OCI-LY7 (cell line): ENCODE data around the gene ARFGAP1. TPM values are rescaled to one million over a fixed set of nuclear protein-coding genes. Genes with fewer than 3 reads are reported as not detected.

Experiments
- BruUV-seq: library from RNA; stranded (reverse); fragments of 400-500 nt; replicated peaks from 2 replicates; lab custom pipeline; 2021; lab: Mats Ljungman, UMichigan
- CTCF ChIA-PET: fragments of 300-600 bp; sonication (Branson Sonifier 250); formaldehyde crosslinking; loops from one replicate; lab custom pipeline; 2022; ENCODE audit warnings: antibody characterized with exemption; ENCODE audit not compliant: unreplicated experiment; lab: Charles Lee
- POLR2A ChIA-PET: fragments of 300-600 bp; sonication (Branson Sonifier 250); formaldehyde crosslinking; loops from one replicate; lab custom pipeline; 2022; ENCODE audit warnings: antibody characterized with exemption; lab: Charles Lee
- DNase-seq: peaks from one replicate; pipeline ENCODE4 v3.0.0-alpha.2; 2015; ENCODE audit warnings: low spot score
- H2AFZ ChIP-seq: fragments of 200-600 bp; sonication (generic), shearing (Covaris generic); 2 replicates; pipeline ENCODE4 v1.6.1; 2014; ENCODE audit warnings: mild to moderate bottlenecking, antibody characterized with exemption, low read length, moderate library complexity
- H3K27ac ChIP-seq: fragments of 200-600 bp; sonication (generic); 2 replicates; pipeline ENCODE4 v1.5.1; 2014; ENCODE audit warnings: mixed run types, low read depth, mild to moderate bottlenecking, moderate library complexity, low read length, inconsistent platforms; ENCODE audit not compliant: poor library complexity, severe bottlenecking
- H3K36me3 ChIP-seq: fragments of 200-600 bp; sonication (generic); 2 replicates; pipeline ENCODE4 v1.6.1; 2014; ENCODE audit warnings: mild to moderate bottlenecking, antibody characterized with exemption, low read length, moderate library complexity, mixed read lengths; ENCODE audit not compliant: insufficient read depth
- H3K4me1 ChIP-seq: fragments of 200-600 bp; sonication (generic); 2 replicates; pipeline ENCODE4 v1.5.1; 2014; ENCODE audit warnings: mild to moderate bottlenecking, low read length; ENCODE audit not compliant: insufficient read depth, poor library complexity, severe bottlenecking
- H3K4me2 ChIP-seq: fragments of 200-600 bp; sonication (generic); 2 replicates; pipeline ENCODE4 v1.6.1; 2014; ENCODE audit warnings: mild to moderate bottlenecking, low read length
- H3K4me3 ChIP-seq: fragments of 200-600 bp; sonication (generic); 2 replicates; pipeline ENCODE4 v1.5.1; 2014; ENCODE audit warnings: mild to moderate bottlenecking, low read depth, low read length; ENCODE audit not compliant: poor library complexity, severe bottlenecking
- H3K79me2 ChIP-seq: fragments of 200-600 bp; sonication (generic); 2 replicates; pipeline ENCODE4 v1.6.1; 2016; ENCODE audit warnings: low read depth, mild to moderate bottlenecking, low read length, moderate library complexity, mixed read lengths; ENCODE audit not compliant: insufficient read depth
- H3K9me2 ChIP-seq: fragments of 200-600 bp; sonication (generic); 2 replicates; pipeline ENCODE4 v1.6.1; 2016; ENCODE audit warnings: mild to moderate bottlenecking, low read length, mixed read lengths; ENCODE audit not compliant: insufficient read depth
- H3K9me3 ChIP-seq: fragments of 200-600 bp; sonication (generic); 2 replicates; pipeline ENCODE4 v1.6.1; 2014; ENCODE audit warnings: mild to moderate bottlenecking, mixed run types, low read length, mixed read lengths
- H4K20me1 ChIP-seq: fragments of 200-600 bp; sonication (generic); 2 replicates; pipeline ENCODE4 v1.6.1; 2014; ENCODE audit warnings: mild to moderate bottlenecking, antibody characterized with exemption, low read length, moderate library complexity, mixed read lengths; ENCODE audit not compliant: insufficient read depth
- CTCF ChIP-seq: fragments of 200-600 bp; sonication (generic); conservative IDR thresholded peaks from 2 replicates; pipeline ENCODE4 v1.5.1; 2014; ENCODE audit warnings: mild to moderate bottlenecking, antibody characterized with exemption, low read length, moderate library complexity, mixed read lengths
- EZH2phosphoT487 ChIP-seq: fragments of 200-600 bp; sonication (generic); IDR thresholded peaks from 2 replicates; pipeline ENCODE4 v1.6.1; 2018; ENCODE audit warnings: low read depth, borderline replicate concordance, mild to moderate bottlenecking, mixed run types, antibody characterized with exemption, low read length, moderate library complexity, mixed read lengths
- intact Hi-C: fragments of 100-400 bp; cut with micrococcal nuclease; formaldehyde crosslinking; loops from one replicate; pipeline ENCODE4 v1.10.0; 2022; ENCODE audit not compliant: unreplicated experiment
- total RNA-seq, 2 experiments: library from RNA; depleted of rRNA in 1 of 2; stranded (reverse); fragments of >200 nt in 1 of 2; shearing (Covaris generic) in 1 of 2; gene quantifications; 2 replicates each; pipeline ENCODE4 v1.2.3, GENCODE V29; 2014 to 2022

ARFGAP1 gene
- total RNA-seq, 2 experiments from 2014 or later: 57.9 to 105 TPM

GRCh38 chr20:63290677-63291472 lies 18.3 kb downstream of the ARFGAP1 start:
- BruUV-seq: no TSS peak
- Histone ChIP-seq H3K9me2 (no peaks in the 10 kb centered on the region), H3K4me1 (no peaks in the 10 kb centered on the region), H3K27ac (no peak overlapping the region), H2AFZ (no peak overlapping the region), H3K36me3 (peaks cover 8% of the 10 kb centered on the region; the same call in 1 of the 2 replicates), H3K4me3 (no peak overlapping the region), H3K9me3 (no peaks in the 10 kb centered on the region), H3K79me2 (no peaks in the 10 kb centered on the region), H3K4me2 (no peak overlapping the region), H4K20me1 (no peaks in the 10 kb centered on the region)
- intact Hi-C loops: loop anchor here (1.0 kb wide), 1 partner anchor 68 kb away; no protein-coding TSS in a partner anchor
- peak; percentile 73 for TF ChIP-seq CTCF
- no peak for TF ChIP-seq EZH2phosphoT487
- CTCF ChIA-PET: no interaction called here
- peak; percentile 51 for DNase-seq
- POLR2A ChIA-PET: no interaction called here

GRCh38 chr20:63291811-63292210 lies 19.2 kb downstream of the ARFGAP1 start:
- no peak overlapping the region for H3K27ac ChIP-seq
- CTCF ChIA-PET: interaction anchor here (0.7 kb wide), 1 partner anchor 189 kb away, joined by 5 read pairs; no protein-coding TSS in a partner anchor
- no peaks in the 10 kb centered on the region for H4K20me1 ChIP-seq
- no peak overlapping the region for H3K4me3 ChIP-seq
- DNase-seq: no peak
- no peak overlapping the region for H2AFZ ChIP-seq
- intact Hi-C loops: loop anchor here (1.0 kb wide), 1 partner anchor 69 kb away; no protein-coding TSS in a partner anchor
- TF ChIP-seq CTCF: no peak
- TF ChIP-seq EZH2phosphoT487: no peak
- H3K4me2 ChIP-seq: no peak overlapping the region
- H3K9me3 ChIP-seq: no peaks in the 10 kb centered on the region
- H3K9me2 ChIP-seq: no peaks in the 10 kb centered on the region
- no peaks in the 10 kb centered on the region for H3K4me1 ChIP-seq
- POLR2A ChIA-PET: no interaction called here
- no TSS peak for BruUV-seq
- H3K36me3 ChIP-seq: peaks cover 8% of the 10 kb centered on the region; the same call in 1 of the 2 replicates
- no peaks in the 10 kb centered on the region for H3K79me2 ChIP-seq

- Histone ChIP-seq H3K4me1 (no peaks in the 10 kb centered on the region), H2AFZ (no peak overlapping the region), H3K4me3 (no peak overlapping the region), H3K9me3 (no peaks in the 10 kb centered on the region), H3K36me3 (peaks cover 8% of the 10 kb centered on the region; the same call in 1 of the 2 replicates), H3K4me2 (no peak overlapping the region), H3K27ac (no peak overlapping the region), H3K79me2 (no peaks in the 10 kb centered on the region), H4K20me1 (no peaks in the 10 kb centered on the region), H3K9me2 (no peaks in the 10 kb centered on the region)
- intact Hi-C loops: no loop called here
- BruUV-seq: no TSS peak
- ChIA-PET CTCF (interaction anchor here (0.7 kb wide), 1 partner anchor 189 kb away, joined by 5 read pairs; no protein-coding TSS in a partner anchor), POLR2A (no interaction called here)
- no peak for TF ChIP-seq CTCF
- TF ChIP-seq EZH2phosphoT487: no peak
- no peak for DNase-seq
Measured at GRCh38 chr20:63292292-63292701, 19.7 kb downstream of the ARFGAP1 start.
